Stimulated activated CD8-positive, alpha-beta memory T cell treated with anti-CD3 and anti-CD28 coated beads, Interleukin-2, amount 100 ng/mL, for 1 hour (primary cell): ENCODE measurements around the gene CSNK1A1L.

ENCODE experiments used
- DNase-seq, 2 donors: peaks; one replicate each; pipeline ENCODE4 v3.0.0-alpha.2; 2020; ENCODE audit warnings: low read depth in 2 of 2

The CSNK1A1L gene

DNA sequence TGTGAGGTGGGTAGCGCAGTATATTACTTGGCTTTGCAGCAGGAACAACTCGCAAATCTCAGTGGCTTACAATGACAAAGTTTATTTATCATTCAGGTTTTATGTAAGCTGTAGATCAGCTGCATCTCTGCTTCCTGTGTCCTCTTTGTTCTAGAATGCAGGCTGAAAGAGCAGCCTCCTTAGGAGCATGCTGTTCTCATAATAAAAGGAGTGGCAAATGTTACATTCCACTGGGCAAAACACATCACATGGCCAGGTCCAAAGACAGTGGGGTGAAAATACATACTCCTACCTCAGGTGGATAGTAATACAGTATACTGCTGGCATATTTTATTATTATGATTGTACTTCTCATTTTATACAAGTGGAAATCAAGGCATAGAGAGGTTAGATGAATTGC, 1.2 kb upstream of the CSNK1A1L start:
- DNase-seq, result no peak

DNA sequence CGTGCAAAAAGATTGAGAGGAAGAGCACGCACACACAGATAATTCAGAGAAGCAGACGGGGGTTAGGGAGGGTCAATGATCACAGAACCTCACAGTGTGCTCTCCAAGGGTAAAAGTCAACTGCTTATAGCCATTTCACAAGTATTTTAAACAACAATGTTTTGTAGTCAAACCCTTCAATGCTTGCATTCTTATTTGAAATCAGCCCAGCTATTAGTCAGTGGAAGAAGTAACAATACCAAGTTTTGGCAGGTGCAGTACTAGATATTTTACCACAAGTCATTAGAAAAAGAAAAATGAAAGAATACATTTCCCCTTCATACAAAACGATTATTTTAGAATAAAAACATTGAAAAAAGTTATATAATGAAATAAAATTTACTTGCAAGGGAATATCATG, 2.6 kb downstream of the CSNK1A1L start:
- DNase-seq, result no peak

DNA sequence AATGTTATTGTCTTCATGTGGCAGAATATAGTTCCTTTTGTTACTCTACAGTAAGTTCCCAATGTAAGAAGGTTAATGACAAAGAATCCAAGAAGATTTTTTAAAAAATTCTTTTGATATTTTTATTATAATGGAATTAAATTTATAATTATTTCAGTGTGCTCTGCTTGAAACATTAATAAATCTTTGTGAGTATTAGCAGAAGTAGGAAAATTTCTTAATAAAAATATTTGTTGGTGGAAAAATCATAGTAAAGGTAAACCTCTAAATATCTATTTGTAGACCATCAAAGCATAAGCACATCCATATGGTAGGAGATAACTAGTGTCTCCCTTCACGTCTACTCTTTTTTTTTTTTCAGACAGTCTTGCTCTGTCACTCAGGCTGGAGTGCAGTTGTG, 4.3 kb downstream of the CSNK1A1L start:
- no peak for DNase-seq

DNA sequence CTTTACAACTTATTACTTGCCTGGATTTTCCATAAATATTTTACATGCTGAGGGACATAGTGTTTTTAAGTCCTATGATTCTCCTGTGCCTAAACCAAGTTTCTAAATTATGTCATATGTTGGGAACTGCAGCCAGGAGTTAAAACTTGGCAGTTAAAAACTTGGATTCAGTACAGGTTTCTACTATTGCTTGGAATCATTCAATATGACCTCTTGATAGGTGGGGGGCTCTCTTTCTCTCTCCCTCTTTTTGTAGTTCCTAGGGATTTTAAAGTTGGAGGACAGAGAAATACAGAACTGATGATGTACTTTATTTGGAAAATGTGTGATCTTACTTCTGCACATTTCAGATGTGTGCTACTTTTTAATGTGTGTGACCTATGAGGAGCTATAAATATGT, 4.7 kb downstream of the CSNK1A1L start:
- DNase-seq, result no peak

DNA sequence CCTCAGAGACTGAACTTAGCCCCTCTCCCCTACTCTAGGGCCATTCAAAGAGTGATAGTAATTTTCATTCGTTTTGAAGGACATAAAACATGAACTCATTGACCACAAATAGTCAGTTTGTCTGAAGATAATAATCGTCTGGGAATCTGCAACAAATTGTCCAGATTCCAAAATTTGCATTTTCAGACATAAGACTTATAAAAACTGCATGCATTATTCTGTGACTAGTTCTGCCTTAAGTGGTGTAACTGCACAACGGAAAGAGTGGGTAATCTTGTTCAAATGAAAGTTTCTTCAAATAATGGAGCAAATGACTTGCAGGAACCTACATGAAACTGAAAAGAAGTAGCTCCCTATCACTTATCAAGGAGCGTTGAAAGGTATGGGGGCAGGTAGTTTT, 8.4 kb downstream of the CSNK1A1L start:
- DNase-seq, result no peak

DNA sequence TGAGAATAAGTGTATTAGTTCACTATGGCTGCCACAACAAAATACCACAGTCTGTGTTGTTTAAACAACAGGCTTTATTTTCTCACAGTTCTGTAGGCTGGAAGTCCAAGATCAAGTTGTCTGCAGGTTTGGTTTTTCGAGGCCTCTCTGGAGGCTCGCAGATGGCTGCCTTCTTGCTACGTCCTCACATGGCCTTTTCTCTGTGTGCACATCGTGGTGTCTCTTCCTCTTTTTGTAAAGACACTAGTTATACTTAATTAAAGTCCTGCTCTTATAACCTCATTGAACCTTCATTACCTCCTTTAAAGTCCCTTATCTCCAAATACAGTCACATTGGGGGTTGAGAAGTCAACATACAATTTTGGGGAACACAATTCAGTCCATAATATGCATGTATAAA, 10.6 kb downstream of the CSNK1A1L start:
- no peak for DNase-seq

DNA sequence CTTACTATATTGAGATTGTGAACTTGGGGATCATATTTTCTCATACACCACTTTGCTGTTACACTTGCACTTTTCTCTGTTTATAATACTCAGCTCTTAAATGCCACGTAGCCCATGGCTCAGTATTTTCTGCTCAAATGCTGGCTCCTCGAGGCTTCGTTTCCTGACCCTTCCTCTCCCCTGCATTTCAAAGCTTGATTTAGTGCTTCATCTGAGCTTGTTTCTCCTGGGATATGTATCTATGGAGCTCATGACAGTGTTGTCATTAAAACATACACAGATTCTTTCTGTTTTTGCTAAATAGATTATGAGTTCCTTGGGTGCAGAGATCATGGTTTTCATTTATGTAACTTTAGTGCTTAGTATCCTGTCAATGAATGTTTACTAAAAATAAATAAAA, 11.4 kb downstream of the CSNK1A1L start:
- no peak for DNase-seq

DNA sequence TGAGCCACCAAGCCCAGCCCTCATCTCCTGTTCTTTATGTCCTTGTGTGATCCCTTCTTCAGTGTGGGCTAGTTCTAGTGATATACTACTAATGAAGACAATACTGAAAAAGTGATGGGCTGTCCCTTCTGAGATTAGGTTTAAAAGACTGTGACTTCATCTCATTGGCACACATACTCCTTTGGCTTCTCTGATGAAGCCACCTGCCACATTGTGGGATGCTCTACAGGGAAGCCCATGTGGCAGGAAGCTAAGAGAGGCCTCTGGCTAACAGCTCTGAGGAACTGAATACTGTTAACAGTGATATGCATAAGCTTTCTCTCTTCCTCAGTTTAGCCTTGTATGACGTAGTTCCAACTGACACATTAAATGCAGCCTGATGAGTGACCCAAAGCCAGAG, 13.6 kb downstream of the CSNK1A1L start:
- no peak for DNase-seq

DNA sequence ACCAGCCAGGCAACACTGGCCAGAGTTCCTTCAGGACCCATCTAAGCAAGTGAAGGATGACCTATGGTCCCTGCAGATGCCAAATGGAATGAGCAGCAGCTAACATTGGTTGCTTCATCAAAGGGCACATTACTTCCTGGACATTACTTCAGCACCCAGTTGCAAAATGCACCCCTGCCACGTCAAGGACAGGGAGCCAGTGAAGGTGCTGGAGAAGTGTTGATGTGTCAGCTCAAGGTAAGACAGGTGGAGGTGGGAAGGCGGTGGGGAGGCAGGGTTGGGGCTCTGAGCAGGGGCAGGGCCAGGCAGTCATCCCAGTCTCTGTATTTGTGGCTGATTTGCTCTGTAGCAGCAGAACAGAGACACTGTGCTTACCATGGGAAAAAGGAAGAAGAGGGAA, 14.6 kb downstream of the CSNK1A1L start:
- no peak for DNase-seq

DNA sequence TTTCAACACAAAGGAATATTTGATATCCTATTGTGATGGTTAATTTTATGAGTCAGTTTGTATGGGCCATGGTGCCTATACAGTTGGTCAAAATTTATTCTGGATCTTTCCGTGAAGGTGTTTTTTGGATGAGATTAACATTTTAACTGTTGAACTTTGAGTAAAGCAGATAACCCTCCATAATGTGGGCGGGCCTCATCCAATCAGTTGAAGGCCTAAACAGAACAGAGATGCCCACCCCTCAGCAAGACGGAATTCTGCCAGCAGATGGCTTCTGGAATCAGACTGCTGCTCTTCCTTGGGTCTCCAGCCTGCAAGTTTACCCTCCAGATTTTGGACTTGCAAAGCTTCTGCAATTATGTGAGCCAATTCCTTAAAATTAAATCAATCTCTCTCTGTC, 16.0 kb downstream of the CSNK1A1L start:
- no peak for DNase-seq

DNA sequence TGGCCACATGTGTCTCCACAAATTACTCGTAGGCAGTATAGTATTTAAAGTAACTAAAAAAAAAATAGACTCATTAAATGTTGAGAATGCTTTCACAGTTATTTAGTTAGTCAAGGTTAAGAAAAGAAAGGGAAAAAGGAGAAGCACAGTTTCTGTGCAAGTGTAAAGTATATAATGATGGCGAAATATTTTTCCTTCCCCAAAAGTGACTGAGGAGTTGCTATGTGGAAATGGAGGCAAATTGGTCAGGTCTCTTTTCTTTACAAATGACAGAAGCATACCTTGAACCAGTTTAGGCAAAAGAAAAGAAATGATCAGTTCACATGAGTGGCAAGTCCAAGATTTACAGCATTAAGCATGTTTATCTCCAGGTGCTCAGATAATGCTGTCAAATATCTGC, 18.0 kb downstream of the CSNK1A1L start:
- DNase-seq, result no peak

DNA sequence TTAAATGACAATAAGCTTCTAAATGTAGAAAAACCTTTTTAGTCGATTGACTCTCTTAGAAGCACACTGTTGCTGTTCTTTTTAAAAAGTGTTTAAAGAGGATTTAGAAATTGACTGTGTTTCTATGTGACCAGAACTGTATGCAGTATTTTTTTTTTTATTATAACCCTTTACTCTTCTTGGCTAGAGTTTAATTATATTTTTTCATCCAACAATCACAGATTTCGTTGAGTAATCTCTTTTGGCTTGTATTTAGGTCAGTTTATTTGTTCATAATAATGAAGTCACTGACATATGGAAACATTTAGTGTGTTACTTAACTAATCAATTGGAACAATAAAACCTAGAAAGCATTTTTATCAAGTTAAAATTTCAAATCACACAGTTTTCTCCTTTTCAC, 19.9 kb downstream of the CSNK1A1L start:
- no peak for DNase-seq

DNA sequence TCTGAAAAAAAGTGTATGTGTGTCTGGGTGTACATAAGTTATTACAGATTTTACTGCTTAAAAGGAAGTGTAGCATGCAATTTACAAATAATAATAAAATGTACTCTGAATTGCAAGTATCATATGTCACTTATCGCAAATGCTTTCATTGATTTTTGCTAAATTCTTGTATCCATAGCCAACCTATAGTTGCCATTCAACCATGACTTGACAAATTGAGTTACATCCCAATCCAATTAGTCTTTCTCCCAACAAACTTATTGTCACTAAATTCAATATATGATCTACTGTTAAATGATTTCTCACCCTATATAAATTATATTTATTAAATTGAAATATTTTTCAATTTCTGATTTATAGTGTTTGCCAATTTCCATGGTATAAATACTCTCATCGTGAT, 28.6 kb downstream of the CSNK1A1L start:
- DNase-seq, result no peak

DNA sequence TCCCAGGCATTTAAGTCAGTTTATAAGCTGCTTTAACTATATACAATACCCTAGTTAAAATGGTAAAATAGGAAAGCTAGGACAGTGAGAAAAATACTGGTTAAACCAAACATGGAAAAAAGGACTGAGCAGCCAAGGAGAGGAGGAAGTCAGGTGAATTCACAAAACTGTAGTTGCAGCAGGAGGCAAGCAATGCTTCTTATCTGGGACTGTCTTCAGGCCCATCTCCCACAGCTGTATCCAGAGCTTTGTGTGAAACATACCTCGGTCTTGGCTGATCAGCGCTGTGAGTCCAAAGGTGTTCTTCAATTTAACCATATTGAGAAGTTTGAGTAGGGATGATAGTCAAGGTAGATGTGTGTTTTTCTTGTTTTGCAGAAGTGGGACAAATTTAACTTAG, 30.3 kb downstream of the CSNK1A1L start:
- no peak for DNase-seq

DNA sequence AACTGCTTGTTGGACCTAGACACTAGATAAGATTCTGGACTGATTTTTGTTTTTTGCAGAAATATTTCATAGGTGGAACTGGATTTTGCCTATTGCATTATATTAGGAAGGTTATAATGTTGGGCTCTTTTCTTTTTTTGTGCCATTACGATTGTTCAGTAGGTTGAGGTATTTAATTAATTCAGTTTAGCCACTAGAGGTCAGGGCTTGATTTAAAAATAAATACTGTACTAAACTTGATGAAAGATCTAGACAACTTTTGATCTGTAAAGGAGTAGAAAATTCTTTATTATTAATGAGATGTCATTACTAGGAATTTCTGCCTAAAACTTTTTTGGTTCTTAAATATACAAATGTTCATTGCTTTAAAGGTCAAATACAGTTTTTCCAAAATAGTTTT, 30.8 kb downstream of the CSNK1A1L start:
- DNase-seq, result no peak

DNA sequence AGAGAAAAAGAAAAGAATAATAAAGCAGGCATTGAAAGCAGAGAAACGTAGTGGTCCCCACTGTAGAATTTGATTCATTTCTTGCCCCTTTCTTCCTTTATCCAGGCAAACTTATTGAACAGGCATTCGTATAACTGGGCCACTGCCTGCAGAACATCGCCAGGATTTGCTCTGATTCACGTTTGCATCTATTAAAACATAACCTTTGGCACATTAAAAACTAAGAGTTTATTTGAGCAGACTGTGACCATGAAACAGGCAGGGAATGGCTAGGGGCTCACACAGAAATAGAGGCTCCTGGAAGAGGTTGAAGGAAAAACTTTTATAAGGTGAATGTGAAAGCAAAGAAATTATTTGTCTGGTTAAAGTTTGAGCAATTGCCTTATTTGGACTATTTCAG, 33.4 kb downstream of the CSNK1A1L start:
- DNase-seq, result no peak

DNA sequence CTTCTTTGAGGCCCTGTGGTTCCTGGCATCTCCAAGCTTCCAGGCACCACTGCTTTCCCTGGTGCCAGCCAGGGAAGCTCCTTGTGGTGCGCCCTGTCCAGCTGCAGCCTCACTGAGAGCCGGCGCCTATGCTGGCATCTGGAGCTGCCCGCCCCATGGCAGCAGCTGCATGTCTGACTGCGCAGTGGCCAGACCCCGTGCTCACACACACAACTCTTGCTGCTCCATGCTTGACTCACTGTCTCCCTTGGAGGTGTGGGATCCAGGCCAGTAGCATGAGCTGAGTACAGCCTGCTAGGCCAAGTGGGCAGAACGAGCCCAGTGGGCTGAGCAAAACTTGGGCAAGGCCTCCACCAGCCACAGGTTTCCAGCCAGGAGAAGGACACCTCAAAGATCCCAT, 34.5 kb downstream of the CSNK1A1L start:
- DNase-seq, result no peak

DNA sequence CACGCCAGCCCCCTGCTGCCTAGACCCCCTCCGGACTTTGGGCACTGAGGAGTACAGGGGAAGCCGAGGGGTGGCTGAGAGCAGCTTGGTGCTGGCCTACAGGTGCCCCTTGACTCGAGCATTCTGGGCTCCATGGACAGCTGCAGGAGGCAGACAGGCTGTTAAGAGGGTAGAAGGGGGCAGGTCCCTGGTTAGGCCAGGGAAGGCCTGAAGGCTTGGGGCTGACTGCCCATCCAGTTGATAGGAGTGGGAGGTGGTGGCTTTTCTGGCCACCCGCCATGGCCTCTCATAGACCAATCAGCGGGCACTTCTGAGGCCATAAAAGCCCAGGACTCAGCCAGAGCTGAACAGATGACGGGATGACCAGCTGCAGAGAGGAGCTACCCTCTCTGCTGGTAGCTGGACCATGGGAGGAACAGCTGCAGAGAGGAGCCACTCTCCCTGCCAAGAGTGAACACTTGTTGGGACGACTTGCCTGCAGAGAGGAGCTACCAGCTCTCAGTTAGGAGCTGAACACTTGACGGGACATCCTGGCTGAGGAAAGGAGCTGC, 35.2 kb downstream of the CSNK1A1L start:
- DNase-seq, result no peak

DNA sequence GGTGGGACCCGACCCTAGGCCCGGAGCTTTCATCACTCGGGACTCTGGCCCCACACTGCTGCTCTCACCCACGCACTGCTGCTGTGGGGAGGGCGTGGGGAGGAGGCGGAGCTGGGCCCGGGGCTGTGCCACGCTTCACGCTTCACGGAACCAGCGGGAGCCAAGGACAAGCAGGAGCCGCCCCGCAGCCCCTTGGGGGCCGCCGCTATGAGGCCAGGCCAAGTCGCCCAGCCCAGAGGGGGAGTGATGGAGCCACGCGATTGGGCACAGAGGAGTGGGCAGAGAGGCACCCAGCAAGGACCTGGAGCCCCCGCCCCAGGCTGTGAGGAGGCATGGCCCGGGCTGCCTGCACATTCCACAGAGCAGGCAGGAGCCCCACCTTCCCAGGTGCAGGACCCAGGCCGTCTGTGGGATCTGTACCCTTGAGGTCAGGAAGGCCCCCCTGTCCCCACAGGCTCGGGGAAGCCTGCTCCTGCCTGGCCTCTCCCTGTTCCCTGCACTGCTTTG, 35.8 kb downstream of the CSNK1A1L start:
- DNase-seq, result no peak

DNA sequence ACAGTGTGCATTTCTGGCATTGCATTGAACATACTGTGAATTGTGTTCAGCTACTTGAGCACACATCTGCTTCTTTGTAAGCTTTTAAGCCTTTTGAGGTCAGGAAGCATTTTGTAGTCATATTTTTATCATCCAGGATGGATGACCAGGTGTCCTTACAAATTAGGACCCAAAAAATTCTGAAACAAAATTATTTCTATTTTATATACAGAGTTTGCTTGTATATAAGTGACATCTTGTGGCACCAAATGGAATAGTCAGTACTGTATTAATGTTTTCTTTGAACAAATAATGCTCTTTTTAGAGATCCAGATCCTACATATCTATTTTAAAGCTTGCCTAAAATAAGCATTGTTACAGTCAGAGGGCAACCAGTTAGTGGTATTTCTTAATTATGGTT, 36.5 kb downstream of the CSNK1A1L start:
- DNase-seq, result no peak

DNA sequence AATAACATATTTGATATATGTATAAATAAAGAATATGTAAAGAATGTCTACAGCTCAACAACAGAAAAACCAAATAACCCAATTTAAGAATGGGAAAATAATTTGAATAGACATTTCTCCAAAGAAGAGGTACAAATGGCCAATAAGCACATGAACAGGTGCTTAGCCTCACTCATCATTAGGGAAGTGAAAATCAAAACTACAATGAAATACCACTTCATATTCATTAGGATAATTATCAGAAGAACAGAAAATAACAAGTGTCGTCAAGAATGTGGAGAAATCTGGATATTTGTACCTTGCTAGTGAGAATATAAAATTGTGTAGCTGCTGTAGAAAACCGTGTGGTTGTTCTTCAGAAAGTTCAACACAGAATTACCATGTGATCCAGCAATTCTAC, 37.6 kb downstream of the CSNK1A1L start:
- no peak for DNase-seq

DNA sequence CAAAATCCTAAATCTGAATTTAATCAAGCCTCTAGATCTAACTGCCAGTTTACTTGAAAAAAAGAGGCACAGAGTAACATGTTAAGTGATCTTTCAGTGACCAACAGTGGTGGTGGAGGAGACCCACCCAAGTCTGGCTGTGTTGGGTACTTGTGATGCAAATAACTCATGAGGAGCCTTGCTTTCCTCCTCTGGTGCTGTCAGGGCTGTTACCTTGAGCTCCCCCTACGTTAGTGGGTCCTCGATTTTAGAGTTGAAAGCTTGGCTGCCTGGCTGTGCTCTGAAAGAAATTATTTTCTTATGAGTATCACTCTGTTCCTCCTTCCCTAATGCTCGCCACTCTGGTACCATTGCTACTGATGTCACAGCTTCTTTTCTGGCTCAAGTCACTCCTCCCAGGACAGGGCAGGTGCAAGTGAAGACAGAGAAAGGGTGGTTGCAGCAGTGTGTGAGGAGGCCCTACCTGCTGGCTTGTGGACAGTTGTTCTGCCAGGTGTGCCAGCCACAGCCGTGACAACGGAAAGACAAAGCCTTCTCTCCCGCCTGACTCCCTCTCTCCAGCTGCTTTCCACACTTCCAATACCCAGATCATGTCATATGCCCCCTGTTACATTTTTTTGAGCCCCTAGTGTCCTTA, 39.5 kb downstream of the CSNK1A1L start:
- DNase-seq, result no peak

DNA sequence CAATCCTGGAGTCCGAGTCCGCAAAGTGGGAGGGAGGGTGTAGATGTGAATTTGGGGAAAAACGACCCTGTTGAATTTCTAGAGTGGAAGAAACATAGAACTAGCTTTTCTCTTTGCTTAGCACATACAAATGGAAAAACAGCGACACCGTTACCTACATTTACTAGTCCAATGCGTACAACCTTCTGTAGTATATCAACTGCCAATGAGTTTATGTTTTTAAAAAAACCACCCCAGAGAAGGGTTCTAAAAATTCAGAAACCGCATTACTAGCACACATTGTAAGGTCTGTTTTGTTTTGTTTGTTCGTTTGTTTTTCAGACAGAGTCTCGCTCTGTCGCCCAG, 45.6 kb downstream of the CSNK1A1L start:
- no peak for DNase-seq
